Measurements from ENCODE around the gene TBC1D10B.

Gene TBC1D10B

DNA sequence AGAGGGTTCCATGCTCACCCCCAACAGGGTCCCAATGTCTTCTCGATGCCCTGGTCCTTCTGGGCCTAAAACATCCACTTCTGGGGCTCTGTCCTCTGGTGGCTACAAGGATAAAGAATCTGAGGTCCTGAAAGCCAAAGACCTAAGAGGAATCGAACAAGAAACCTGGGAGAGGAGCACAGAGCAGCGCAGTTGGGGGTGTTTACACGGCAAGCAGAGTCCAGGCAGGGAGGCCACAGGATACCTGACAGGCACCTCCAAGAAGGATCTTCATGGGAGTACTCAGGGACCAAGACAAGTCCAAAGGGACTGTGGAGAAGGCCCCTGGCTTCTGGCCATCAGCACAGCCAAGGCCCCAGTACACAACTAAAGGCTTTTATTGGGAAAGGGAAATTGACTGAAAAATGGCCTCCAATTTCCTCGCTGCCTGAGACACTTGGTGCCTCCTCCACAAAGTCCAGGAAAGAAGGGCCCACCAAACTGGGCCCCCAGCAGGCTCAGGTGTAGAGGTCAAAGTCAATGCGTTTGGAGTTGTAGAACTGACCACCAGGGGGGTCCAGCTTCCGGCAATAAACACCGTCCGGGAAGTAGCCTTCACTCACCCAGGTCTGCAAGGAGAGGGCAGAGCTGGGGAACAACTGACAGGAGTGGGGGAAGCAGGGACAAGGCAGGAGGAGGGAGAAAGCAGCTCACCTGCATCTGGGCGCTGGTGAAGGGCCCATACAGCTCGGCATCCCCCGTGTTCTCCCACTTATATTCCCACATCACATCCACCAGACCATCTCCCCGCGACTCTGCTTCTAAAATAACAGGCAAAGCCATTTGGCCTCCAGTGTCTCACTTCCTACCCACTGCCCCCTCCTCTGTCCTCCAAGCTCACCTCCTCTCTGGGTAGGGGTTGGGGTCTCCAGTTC, 17.5 kb downstream of the TBC1D10B start:
- no peak overlapping the region for H3K4me3 ChIP-seq (ENCODE audit: low read depth, low read length)
- TF ChIP-seq CTCF (conservative IDR thresholded peaks at IDR 0.05; ENCODE audit: low read depth, low read length) = peak; percentile 35
- no peak for DNase-seq (ENCODE audit: low read depth)

- no peak overlapping the region for H3K4me3 ChIP-seq (ENCODE audit: low read depth, low read length)
- no peak for TF ChIP-seq CTCF (conservative IDR thresholded peaks at IDR 0.05; ENCODE audit: low read depth, low read length)
- DNase-seq (ENCODE audit: low read depth) = peak; percentile 84
Measured at GRCh38 chr16:30351586-30352419, 18.5 kb downstream of the TBC1D10B start.

- no peak for DNase-seq (ENCODE audit: low read depth)
- no peak overlapping the region for H3K4me3 ChIP-seq (ENCODE audit: low read depth, low read length)
- no peak for TF ChIP-seq CTCF (conservative IDR thresholded peaks at IDR 0.05; ENCODE audit: low read depth, low read length)
Measured at GRCh38 chr16:30351001-30351441, 19.3 kb downstream of the TBC1D10B start.

- no peak overlapping the region for H3K4me3 ChIP-seq (ENCODE audit: low read depth, low read length)
- no peak for DNase-seq (ENCODE audit: low read depth)
- no peak for TF ChIP-seq CTCF (conservative IDR thresholded peaks at IDR 0.05; ENCODE audit: low read depth, low read length)
Measured at GRCh38 chr16:30350134-30350871, 20.0 kb downstream of the TBC1D10B start.

DNA sequence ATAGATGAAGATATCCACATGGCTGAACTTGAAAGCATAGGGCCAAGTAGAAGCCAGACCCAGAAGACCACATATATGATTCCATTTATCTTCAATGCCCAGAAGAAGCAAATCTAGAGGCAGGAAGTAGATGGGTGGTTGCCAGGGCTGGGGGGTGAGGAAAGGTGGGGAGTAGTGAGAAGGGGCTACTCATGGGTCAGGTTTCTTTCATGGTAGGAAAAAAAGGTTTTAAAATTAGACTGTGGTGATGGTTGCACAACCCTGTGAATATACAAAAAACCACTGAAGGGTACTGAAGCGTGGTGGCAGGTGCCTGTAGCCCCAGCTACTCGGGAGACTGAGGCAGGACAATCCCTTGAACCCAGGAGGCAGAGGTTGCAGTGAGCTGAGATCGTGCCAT, 20.6 kb downstream of the TBC1D10B start:
- no peak for DNase-seq (ENCODE audit: low read depth)
- H3K4me3 ChIP-seq (ENCODE audit: low read depth, low read length) = no peak overlapping the region
- no peak for TF ChIP-seq CTCF (conservative IDR thresholded peaks at IDR 0.05; ENCODE audit: low read depth, low read length)

DNA sequence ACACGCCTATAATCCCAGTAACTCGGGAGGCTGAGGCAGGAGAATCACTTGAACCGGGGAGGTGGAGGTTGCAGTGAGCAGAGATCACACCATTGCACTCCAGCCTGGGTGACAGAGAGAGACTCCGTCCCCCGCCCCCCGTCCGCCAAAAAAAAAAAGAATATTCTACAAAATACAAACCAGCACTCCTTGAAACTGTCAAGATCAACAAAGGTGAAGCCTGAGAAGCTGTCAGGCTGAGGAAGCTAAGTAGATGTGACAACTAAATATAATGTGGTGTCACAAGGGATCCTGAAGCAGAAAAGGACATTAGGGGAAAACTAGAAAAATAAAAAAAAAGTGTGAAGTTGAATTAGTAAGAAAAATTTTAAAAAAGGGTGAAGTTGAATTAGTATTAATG, 21.4 kb downstream of the TBC1D10B start:
- no peak for DNase-seq (ENCODE audit: low read depth)
- no peak overlapping the region for H3K4me3 ChIP-seq (ENCODE audit: low read depth, low read length)
- no peak for TF ChIP-seq CTCF (conservative IDR thresholded peaks at IDR 0.05; ENCODE audit: low read depth, low read length)
